GM19193 (cell line): ENCODE data around the gene PPP2R2C.

Experiments
- POLR2A ChIP-seq: IDR thresholded peaks from 4 replicates; pipeline ENCODE4 v1.6.1; 2011; ENCODE audit not compliant: insufficient read depth, insufficient read length; ENCODE audit errors: extremely low read depth

PPP2R2C gene

DNA sequence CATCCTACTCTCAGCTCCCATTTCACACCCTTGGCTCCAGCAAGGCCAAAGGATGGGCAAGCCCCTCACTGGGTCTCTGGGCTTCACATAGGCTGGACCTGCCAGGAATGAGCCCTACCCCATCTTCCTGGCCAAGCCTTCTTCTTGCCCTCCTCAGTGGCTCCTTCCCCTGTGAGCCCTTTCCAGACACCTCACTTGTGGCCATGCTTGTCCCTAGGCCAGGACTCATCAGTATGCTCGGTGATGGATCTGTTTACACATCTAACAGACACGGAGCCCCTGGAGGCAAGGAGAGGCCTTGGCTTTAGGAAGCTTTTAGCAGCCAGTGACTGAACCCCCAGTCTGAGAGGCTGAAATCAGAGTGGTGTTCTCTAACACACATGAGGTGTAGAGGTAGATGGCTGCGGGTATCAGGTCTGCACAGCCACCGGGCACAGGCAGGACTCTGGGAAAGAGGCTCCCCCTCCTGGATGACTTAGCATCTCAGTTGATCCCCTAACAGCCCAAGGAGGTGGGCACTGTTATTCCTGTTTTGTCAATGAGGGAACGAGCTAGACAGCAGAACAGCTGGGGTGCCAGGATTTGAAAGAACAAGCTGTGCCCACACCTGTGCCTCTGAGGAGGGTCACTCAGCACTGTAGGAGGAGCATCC lies 44.8 kb downstream of the PPP2R2C start:
- no peak for TF ChIP-seq POLR2A

DNA sequence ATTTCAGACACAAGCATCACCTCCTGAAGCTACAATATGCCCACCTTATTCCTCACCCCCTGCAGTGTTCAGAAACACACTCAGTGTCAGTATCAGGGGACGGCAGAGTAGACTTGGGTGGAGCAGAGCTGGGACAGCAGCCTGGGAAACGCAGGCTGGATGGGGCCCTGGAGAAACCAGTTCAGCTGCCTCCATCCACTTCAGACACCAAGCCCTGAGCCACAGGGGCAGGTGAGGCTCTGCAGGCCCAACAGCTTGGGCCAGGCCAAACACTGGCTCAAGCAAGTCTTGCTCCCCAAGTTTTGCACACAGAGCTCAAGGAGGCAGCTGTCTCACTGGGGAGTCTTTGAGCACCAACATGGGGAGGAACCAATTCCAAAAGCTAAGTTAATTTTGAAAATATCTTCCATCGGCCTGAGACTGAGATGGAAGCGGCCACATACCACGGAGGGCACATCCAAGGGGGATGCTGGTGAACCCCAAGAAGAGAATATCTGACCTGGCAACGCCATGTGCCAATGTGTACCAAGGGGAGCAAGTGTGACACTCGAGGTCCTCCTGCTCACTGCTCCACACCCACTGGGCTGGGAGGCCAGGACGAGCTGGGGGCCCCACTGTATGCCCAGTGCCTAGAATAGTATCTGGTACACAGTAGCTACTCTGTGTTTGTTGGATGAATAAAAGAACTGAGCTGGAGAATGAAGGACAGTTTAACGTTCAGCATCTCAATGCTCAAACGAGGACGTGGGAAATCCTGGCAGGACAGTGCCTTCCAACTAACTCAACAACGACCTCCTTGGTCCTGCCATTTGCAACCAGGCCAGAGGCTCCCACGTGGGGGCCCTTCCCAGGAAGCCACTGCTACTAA lies 45.6 kb downstream of the PPP2R2C start:
- TF ChIP-seq POLR2A: no peak

DNA sequence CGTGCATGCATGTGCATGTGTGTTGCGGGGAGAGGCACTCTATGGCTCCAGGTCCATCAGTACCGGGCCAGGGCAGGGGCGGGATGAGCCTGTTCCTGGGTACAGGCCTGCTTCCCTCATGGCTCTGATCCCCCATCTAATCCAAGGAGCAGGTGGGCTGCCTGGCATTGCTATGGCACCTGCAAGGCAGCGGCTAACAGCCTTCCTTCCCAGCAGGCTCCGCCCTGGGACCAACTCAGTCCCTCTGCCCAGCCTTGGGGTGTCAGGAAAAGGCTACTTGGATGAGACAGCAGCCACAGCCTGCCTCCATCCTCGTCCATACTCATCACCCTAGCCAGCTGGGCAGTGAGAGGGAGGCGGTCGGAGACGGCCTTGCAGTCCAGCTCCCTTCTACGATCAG lies 46.5 kb downstream of the PPP2R2C start:
- no peak for TF ChIP-seq POLR2A

DNA sequence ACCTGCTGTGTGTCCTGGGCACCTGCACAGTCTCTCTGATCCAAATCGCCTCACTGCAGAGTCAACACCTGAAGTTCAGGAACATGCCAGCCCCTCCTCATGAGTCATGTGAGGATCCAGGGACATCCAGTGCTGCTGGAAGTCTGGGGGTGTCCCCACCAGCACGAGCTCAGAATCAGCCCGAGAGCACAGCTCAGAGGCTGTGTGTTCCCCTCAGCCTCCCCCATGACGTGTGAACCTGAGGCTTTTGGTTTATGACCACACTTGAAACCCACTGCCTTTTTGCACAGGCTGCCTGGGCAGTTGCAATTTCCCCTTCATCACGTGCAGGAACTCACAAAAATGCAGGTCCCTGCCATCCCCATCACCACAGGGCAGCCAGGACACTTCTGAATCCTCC lies 47.1 kb downstream of the PPP2R2C start:
- no peak for TF ChIP-seq POLR2A

DNA sequence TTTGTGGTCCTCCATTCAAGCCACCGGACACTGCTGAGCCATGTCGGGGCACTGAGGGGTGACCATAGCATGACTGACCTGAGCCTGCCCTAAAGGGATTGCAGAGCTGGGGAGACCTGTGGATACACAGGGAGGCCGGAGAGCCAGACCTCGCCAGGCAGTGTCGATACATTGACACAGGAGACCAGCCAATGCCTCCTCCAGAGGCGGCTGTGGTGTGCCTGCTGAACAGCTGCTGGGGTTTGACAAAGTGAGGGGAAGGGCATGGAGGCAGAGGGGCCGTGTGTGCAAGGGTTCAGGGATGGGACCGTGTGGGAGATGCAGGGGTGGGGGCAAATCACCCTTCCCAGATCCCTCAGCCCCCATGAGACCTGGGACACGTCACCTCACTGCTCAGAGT lies 48.0 kb downstream of the PPP2R2C start:
- TF ChIP-seq POLR2A: no peak

DNA sequence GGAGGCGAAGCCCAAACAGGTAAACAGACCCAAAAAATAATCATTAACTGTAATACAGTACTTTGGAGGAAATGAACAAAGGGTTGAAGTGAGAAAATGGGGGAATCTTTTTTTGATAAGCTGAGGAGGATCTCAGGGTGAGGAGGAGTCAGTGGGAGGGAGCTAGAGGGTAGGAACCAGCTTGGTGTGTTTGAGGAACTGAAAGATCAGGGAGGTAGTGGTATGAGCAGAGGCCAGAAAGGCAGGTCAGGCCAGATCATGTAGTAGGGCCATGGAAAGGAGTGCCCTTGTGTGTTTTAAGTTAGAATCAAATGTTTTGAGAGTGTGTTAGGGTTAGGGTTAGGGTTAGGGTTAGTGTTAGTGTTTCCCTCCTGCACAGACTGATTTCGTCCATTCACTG lies 48.8 kb downstream of the PPP2R2C start:
- TF ChIP-seq POLR2A: no peak

DNA sequence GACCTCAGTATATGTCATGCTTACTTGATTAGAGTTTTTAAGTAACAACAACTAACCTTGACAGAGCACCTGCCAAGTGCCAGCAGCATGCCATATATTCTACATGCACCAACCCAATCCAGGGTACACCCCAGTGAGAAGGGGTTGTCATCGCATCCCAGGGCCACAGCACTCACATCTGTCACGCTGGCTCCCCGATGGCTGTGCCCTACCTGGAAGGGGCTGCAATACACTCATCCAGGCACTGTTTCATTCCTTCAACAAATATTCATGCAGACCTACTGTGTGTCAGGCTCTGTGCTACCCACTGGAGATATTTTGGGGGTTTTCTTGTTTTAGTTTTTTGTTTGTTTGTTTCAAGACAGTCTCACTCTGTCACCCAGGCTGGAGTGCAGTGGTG lies 49.5 kb downstream of the PPP2R2C start:
- TF ChIP-seq POLR2A: no peak

DNA sequence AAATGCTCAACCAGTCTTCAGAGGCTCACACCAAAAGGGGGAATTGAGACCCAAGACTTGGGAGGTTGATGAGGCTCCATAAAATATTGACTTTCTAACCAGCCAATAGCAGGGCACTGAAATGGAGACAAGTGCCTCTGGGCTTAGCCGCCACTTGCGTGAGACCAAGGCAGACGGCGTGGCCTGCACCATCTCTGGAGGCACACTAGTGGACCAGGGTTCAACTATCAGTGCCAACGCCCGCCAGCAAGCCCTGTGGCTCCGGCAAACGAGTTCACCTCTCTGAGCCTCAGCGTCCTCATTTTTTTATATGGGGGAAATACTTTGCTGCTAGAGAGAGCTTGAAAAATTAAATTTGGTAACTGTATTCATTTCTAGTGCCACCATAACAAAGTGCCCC lies 50.3 kb downstream of the PPP2R2C start:
- TF ChIP-seq POLR2A: no peak

DNA sequence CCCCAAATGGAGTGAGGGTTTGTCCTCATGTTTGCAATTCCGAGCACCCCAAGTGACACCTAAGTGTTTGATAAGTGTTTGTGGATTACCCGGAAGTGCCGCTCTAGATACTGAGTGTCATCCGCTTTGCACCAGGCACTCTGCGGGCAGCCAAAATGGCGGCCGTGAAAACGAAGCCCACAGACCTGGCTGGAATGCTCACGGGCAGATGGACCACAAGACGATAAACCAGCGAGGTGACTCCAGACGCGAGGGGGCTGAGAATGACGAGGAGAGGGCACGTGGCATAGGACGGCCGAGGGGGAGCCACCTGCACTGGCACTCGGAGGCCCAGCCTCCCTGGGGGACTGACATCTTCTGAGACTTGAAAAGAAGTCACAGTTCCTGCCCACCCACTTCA lies 51.0 kb downstream of the PPP2R2C start:
- TF ChIP-seq POLR2A: no peak

DNA sequence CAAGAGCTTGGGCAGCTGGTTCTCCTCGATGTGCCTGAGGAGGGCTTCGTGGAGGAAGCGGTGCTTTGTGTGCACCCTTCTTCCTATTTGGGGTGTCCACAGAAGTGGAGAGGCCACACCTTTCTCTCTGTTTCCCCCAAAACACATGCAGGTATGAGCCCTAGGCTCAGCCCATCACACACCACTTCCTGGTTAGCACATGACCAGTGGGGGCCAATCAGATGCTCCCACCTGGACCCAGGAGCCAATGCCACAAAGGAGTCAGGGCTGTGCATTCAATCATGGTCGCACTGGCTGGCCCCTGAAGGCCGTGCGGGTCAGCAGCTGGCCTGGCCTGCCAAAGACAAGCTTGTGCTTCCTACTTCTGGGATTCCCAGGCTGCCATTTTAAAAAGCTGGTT lies 51.4 kb downstream of the PPP2R2C start:
- TF ChIP-seq POLR2A: no peak

DNA sequence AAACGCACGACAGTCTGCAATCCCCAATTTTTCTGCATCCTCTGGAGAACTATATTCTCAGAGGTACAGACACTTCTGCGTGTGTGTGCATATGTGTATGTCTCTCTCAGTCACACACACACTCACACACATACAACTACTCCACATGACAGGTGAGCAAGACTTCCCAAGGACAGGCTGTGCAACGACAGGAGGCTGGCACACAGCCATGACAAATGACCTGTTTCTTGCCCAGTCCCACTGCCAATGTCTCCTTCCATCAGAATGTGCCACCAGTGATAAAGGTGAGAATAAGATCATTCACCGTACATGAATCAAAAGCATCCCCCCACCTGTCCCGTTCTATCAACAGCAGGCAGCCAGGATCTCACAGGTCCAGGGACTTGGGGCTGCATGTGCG lies 52.4 kb downstream of the PPP2R2C start:
- no peak for TF ChIP-seq POLR2A

DNA sequence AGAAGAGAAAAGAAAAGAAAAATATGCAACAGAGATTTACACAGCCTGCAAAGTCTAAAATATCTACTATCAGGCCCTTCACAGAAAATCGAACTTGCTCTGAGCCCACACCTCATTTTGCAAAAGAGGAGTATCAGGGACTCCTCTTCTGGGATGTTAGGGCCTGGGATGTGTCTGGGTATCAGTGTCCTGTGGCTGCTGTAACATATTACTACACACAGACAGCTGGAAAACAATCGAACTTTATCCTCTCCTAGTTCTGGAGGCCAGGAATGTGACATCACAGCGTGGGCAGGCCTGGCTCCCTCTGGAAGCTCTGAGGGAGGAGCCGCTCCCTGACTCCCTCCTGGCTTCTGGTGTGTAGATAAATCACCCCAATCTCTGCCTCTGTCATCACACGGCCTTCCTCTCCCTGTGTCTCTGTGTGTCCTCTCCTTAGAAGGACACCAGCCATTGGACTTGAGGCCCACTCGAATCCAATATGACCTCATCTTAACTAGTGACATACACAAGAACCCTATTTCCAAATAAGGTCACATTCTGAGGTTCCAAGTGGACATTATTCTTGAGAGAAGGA lies 52.9 kb downstream of the PPP2R2C start:
- TF ChIP-seq POLR2A: no peak

DNA sequence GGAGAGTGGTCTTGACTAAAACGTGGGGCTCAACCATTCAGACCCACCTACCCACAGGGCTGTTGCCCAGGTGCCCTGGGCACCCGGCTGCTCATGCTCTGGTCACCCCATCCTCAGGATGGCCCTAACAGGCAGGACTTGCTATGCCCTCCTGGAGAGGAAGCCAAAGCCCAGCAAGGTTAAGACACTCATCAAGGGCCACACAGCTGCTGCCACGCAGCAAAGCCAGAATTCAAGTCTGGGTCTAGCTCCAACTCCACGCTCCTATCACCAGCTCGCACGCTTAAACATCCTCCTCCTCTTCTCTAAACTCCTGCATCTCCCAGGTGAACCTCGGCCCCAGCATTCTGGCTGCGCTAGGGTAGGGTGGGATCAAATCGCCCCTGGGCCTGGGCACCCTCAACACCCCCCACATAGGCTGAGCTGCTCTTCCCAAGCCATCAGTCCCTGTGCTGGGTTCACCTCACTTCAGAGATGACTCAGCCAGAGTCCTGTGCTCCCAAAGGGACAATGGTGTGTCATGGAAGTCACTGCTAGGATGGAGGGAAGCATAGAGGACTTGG lies 54.1 kb downstream of the PPP2R2C start:
- TF ChIP-seq POLR2A: no peak

DNA sequence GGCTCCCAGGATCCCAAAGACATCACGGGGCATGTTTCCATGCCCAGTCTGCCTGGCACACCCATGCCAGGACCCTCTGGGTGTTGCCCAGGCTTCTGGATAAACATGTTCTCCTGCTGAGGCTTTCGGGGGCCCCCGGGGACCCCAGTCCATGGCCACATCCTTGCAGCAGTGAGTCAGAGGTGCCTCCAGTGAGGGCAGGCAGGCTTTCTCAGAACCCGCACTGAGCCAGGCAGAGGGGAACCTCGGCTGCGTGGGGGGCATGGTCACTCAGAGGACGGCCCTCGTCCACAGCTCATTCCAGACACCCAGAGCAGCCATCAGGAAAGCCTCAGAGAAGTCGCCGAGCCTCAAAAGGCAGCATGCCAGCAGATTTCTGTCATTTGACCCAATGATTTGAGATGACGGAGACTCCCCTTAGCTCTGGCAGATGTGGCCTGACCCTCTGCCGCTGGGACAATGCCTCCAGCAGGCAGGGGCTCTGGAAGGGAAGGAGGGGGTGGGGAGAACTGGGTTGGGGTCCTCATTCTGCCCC lies 54.8 kb downstream of the PPP2R2C start:
- no peak for TF ChIP-seq POLR2A

DNA sequence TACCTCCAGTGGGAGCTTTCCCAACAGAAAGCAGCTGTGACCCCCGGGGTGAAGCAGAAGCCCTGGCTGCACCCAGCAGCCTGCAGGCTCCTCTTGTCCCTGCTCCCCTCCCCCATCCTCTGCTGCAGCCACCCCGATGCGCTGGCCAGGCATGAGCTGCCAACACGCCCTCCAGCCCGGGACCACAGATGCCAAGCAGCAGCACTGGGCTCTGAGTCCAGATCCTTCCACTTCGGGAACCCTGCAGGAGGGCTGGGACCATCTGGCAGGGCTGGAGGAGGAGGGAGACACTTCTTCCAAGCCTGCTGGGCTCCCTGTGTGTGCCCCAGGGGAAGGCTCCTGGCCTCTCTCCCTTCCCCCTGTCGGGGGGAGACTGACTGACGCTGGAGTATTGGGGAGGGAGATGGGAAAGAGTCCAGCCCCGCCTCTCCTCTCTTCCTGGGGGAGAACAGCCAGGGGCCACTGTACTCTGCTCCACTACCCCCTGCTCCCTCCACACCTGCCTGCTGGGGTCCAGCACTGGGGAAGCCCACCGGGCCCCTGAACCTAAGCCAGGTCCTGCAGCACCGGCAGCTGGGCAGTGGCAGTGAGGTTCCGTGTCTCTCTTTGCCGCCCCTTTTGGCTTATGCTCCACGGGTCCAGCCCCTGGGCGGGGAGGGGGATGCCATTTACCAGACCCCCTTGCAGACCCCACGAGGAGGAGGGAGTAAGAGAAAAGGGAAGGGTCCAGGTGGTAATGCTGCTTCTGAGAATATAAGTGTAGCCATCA lies 55.7 kb downstream of the PPP2R2C start:
- no peak for TF ChIP-seq POLR2A
